GM23338 (cell line): ENCODE measurements around the gene CREBL2. TPM values are rescaled to one million over a fixed set of nuclear protein-coding genes. Genes with fewer than 3 reads are reported as not detected.

Experiments
- polyA plus RNA-seq: library from polyadenylated mRNA; unstranded; fragments of >200 nt; fragmentation: Nextera tagmentation; extraction: Ambion mirVana; gene quantifications from 2 replicates; pipeline ENCODE4 v1.2.1, GENCODE V29; 2016
- total RNA-seq: library from RNA; depleted of rRNA; stranded (reverse); fragments of >200 nt; shearing (Covaris generic); gene quantifications from 2 replicates; pipeline ENCODE4 v1.2.3, GENCODE V29; 2014; rRNA removed

The CREBL2 gene
- total and polyA plus RNA-seq, 2 experiments from 2014 or later = 9.0 to 21.6 TPM

Other genes with a start within 250 kb of the CREBL2 start
- 52.8 and 59.4 TPM in 2 replicates for gene DUSP16, start 49.0 kb upstream of the CREBL2 start, total RNA-seq
- gene DUSP16, start 49.0 kb upstream of the CREBL2 start, polyA plus RNA-seq = 11.7 and 12.5 TPM in 2 replicates
- 15.3 and 18.7 TPM in 2 replicates for gene GPR19, start 84.3 kb downstream of the CREBL2 start, total RNA-seq
- gene GPR19, start 84.3 kb downstream of the CREBL2 start, polyA plus RNA-seq = 12.1 and 14.3 TPM in 2 replicates
- 27.9 and 30.6 TPM in 2 replicates for gene CDKN1B, start 105.5 kb downstream of the CREBL2 start, total RNA-seq
- 9.3 and 9.5 TPM in 2 replicates for gene CDKN1B, start 105.5 kb downstream of the CREBL2 start, polyA plus RNA-seq
- 0.43 and 0.94 TPM in 2 replicates for gene APOLD1, start 173.8 kb downstream of the CREBL2 start, total RNA-seq
- 1.8 TPM in 2 replicates for gene APOLD1, start 173.8 kb downstream of the CREBL2 start, polyA plus RNA-seq
- 90.8 and 98.0 TPM in 2 replicates for gene DDX47, start 201.5 kb downstream of the CREBL2 start, total RNA-seq
- gene DDX47, start 201.5 kb downstream of the CREBL2 start, polyA plus RNA-seq = 41.6 and 54.0 TPM in 2 replicates